Embryonic facial prominence (tissue), 1 donor: ENCODE measurements around the gene MYO1D.
"Not testable (repeated sequence)": the region's sequence is repeated elsewhere in the genome, so short reads cannot be mapped to it uniquely, and the experiment has no call there.

Experiments used
- DNase-seq: peaks from one replicate; pipeline ENCODE4 v3.0.0-alpha.2; 2016; ENCODE audit errors: extremely low spot score

MYO1D gene

GRCh38 chr17:32673964-32674363, 203.0 kb downstream of the MYO1D start:
- DNase-seq, result no peak

GRCh38 chr17:32672711-32673110, 204.2 kb downstream of the MYO1D start:
- DNase-seq, result no peak

DNA sequence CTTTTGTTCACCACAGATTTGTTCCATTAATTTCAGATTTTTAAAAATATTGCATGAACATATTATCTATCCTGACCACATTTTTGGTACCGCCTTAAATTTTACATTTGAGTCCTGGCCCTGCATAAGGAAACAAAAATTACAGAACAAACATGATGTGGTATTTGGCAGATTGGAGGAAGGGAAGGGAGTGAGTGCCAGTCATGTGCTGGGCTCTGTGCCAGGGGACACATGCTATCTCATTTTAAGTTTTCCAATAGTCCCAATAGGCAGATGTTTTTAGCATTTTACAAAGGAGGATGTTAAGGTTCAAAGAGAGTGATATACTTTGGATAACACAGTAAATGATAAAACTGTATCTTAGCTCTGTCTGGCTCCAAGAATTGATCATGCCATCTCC, 205.0 kb downstream of the MYO1D start:
- DNase-seq, result no peak

DNA sequence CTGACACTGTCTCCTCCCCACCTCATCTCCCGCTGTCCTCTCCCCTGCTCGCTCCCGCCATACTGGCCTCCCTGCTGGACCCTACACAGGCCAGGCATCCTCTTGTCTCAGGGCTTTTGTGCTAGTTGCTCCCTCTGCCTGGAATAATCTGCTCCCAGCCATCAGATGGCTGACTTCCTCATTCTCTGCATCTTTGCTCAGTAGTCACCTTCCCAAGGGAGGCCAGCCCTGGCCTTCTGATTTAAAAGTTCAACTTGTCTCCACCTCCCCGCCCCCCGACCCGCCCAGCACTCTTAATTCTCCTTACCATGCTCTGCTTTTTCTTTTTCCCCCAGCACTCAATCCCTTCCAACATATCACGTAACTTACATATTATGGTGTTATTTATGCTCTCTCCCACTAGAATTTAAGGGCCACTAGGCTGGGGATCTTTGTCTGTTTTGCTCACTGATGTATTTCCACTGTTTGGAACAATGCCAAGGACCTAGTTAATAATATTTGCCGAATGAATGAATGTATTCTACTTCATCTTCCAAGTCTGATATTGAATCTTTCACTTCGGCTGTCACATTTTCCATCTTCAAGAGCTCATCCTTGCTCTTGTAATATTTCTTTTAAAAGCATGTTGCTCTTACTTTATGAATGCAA, 211.9 kb downstream of the MYO1D start:
- no peak for DNase-seq

DNA sequence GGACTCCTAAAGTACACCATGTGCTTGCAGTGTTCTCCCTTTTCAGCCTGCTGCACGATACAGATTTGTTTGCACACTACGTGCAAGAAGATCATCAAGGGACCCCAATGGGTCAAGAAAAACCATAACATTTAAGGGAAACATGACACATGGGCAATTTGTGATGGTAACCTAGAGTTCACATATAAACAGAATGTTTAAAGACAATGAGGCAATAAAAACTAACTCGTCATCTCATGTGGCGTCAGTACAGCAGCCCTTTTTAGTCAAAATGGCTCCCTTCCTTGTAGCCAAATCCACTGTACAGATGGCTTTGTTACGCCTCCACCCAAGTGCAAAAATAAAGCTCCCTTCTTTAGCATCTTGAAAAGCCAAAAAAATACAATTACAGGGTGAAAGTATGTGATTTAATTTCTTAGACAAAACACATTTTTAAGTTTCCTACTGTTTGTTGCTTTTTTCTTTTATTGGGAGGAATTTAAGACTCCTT, 216.4 kb downstream of the MYO1D start:
- no peak for DNase-seq

DNA sequence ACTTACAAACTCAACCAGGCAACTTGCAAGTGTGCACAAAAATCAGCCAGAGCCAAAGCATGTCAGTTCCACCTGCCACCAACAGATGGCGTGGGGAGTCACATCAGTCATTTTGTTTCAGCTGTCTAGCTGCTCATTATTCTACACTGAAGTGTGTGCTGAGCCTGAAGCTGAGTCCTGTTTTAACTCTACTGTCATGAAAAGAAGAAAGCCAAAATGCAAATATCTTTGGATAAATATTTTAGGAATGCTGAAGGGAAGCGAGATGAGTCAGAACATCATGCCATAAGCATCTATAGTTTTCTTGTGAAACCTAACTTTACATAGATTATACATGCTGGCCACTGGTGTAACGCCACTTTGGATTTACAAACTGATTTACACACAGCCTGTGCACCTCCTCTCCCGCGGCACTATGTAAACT, 217.5 kb downstream of the MYO1D start:
- DNase-seq, result no peak

- no peak for DNase-seq
Observed at GRCh38 chr17:32658470-32659418, 218.2 kb downstream of the MYO1D start.

- DNase-seq, result no peak
Observed at GRCh38 chr17:32656886-32657285, 220.0 kb downstream of the MYO1D start.

DNA sequence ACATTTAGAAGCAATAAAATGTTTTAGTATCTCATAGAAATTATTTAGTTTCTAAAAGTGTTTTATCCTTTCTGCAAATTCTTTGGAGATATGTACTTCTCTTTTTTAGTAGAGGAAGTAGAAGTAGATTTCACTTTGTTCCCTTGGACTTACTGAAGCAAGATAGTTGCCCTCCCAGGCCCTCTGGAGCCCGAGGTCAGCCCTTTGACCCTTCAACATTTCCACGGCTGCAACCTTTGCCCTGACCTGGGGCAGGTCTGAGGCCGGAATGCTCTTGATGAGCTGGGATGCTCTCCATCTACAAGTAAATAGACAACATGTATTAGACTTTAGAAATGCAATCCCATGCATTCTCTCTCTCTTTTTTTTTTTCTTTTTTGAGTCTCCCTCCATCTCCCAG, 222.6 kb downstream of the MYO1D start:
- no peak for DNase-seq

DNA sequence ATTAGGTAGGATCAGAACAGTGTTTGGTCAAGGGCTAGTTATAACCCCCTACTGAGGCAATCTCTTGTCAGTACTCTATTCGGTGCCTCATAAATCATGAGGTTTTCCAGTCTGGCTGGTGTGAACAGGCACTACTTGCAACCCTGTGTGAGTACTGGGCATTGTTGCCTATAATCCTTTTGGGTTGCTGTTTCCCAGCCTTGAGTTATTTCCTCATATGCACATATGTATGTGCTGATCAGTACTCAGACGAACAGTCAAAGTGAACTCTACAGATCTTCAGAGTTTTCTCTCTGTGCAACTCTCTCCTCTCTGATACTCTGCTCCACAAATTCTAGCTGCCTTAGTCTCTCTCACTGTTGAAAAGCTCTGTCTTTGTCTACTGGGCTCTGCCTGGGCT, 225.8 kb downstream of the MYO1D start:
- DNase-seq, result no peak

DNA sequence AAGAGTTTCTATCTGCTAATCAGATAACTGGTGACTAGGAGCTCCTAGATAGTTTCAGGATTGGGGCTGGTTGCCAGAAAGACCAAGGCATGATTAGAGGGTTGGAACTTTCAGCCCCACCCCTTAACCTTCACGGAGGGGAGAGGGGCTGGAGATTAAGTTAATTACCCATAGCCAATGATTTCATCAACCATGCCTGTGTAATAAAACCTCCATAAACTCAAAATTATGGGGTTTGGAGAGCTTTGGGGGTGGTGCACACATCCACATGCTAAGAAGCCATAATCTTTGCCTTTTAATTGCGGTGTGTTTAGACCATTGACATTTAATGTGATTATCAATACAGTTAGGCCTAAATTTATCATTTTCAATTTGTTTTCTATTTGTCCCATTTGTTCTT, 228.5 kb downstream of the MYO1D start:
- DNase-seq, result no peak

DNA sequence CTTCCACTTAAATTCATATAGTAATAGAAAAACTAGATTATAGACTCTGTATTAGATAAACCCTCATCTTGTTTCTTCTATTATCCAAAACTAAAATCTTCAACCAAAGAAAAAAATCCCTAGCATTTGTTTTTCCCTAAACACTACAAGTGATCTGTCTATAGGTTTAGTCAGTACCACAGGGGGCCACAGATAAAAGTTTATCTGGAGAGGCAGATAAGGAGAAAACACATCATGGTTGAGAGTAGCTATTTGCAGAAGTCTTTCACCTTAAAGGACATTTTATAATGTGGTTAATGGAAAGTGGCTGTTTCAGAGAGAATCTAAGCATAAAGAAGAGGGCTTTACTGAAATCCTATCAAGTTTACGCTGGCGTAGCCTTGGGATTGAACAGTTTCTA, 230.0 kb downstream of the MYO1D start:
- no peak for DNase-seq

DNA sequence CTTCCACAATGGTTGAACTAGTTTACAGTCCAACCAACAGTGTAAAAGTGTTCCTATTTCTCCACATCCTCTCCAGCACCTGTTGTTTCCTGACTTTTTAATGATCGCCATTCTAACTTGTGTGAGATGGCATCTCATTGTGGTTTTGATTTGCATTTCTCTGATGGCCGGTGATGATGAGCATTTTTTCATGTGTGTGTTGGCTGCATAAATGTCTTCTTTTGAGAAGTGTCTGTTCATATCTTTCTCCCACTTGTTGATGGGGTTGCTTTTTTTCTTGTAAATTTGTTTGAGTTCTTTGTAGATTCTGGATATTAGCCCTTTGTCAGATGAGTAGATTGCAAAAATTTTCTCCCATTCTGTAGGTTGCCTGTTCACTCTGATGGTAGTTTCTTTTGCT, 235.4 kb downstream of the MYO1D start:
- not testable (repeated sequence) for DNase-seq

GRCh38 chr17:32636598-32637218, 240.2 kb downstream of the MYO1D start:
- DNase-seq, result no peak

DNA sequence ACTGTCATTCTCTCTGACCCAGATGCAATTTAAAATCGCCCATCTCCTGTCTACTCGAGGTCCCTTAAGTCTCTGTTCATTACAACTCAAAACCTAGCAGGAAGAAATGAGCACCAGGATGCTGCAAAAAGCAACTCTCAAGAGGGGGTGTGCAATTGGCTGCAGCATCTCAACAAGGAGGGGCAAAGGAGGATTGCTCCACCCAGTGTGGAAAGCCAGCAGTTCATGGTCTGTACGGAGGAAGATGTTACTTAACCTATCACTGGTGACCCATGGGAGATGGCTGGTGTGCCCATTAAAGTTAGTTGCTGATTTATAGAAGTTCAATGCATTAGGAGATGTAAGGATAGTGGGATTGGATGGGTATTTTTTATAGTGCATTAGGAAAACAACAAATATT, 242.8 kb downstream of the MYO1D start:
- DNase-seq, result no peak

GRCh38 chr17:32631341-32632096, 245.4 kb downstream of the MYO1D start:
- DNase-seq, result no peak

GRCh38 chr17:32629563-32630190, 247.2 kb downstream of the MYO1D start:
- no peak for DNase-seq

DNA sequence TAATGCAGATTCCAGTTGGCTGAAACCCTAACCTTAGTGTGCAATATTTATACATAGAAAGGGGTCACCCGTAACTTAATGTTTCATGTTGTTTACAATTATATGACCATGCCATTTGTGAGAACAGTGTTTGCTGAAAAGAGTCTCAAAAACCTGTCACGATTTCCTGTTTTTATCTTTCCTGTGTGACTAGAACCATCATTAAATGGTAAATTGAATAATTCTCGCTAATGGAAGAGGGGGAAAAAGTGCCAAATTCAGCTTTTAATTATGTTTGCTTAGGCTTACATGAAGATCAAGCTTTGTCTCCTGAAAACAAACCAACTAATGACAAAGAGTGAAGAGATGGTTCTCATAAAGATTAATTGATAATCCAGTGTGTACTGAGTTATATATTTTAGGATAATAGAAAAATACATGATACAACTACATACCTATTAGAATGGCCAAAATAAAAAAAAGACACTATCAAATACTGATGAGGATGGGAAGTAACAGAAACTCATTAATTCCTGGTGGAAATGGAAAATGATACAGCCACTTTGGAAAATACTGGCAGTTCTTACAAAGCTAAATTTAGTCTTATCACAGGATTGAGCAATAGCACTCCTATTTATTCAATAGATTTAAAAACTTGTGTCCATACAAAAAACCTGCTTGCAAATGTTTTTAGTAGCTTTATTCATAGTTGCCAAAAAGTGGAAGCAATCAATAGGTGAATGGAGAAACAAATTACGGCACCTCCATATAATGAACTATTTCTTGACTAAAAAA, 248.5 kb downstream of the MYO1D start:
- no peak for DNase-seq

GRCh38 chr17:32627239-32627996, 249.5 kb downstream of the MYO1D start:
- no peak for DNase-seq

DNA sequence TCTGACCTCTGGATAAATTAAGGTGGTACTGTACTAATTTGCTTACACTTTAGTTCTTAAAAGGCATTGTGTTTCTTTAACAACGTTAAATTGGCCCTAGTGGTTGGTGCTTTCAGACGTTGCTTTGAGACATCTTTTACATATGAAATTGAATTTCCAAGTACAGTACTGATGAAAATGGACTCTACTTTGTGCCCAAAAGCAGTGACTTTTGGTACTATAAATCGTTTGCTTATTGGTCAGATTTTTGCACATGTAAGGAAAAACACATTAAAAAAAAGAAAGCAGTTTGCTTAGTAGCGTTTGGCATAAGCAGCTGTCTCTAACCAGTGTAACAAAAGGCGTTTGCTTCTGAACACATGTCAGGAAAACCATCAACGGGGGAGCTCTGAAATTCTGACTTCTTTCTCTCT, 250.5 kb downstream of the MYO1D start:
- no peak for DNase-seq
